ENCODE data around the gene CHCHD6. TPM values are rescaled to one million over a fixed set of nuclear protein-coding genes. Genes with fewer than 3 reads are reported as not detected.

Gene CHCHD6
- total RNA-seq, 2 experiments from 2014 or later, result 16.6 to 21.2 TPM

DNA sequence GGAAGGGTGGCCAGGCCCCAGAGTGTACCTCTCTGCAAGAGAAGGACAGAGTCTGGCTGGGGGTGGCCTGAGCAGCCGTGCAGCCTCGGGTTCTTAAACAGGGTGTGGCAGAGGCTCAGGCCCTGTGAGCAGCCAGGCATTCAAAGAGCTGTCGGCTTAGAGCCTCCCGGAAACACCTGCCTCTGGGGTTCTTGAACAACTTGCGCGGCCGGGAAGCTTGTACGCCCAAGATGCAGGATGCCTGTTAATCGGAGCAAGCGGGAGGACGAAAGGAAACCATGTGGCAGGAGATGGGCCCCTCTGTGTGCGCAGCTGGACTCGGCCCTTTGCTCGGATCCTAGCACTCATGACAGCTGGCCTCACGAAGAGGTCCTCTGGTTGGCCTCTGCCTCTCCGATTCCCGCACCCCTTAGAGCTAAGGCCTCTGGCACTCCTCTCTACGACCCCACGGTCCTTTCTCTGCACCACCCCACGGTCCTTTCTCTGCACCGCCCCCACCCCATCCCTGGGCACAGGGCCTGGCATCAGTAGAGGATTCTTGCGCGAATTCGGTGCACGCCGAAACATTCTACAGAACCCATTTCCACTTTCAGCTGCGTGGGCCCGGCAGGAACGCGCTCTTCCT lies 25.2 kb upstream of the CHCHD6 start:
- TF ChIP-seq, protein P1, sequence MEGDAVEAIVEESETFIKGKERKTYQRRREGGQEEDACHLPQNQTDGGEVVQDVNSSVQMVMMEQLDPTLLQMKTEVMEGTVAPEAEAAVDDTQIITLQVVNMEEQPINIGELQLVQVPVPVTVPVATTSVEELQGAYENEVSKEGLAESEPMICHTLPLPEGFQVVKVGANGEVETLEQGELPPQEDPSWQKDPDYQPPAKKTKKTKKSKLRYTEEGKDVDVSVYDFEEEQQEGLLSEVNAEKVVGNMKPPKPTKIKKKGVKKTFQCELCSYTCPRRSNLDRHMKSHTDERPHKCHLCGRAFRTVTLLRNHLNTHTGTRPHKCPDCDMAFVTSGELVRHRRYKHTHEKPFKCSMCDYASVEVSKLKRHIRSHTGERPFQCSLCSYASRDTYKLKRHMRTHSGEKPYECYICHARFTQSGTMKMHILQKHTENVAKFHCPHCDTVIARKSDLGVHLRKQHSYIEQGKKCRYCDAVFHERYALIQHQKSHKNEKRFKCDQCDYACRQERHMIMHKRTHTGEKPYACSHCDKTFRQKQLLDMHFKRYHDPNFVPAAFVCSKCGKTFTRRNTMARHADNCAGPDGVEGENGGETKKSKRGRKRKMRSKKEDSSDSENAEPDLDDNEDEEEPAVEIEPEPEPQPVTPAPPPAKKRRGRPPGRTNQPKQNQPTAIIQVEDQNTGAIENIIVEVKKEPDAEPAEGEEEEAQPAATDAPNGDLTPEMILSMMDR (IDR thresholded peaks at IDR 0.05), result no peak
- H3K4me3 Mint-ChIP-seq, result no peak overlapping the region
- H3K27ac Mint-ChIP-seq, result no peak overlapping the region
- H3K9me3 Mint-ChIP-seq, result no peaks in the 10 kb centered on the region
- ChIA-PET POLR2A (no interaction called here), CTCF (interaction anchor here (0.7 to 3.6 kb wide), 20 partner anchors 10 to 868 kb away, joined by 3 to 21 read pairs (median 5); partner anchors contain the start of genes CHCHD6, PLXNA1 and ZXDC)
- DNase-seq, result no peak
- peaks cover 3% of the 10 kb centered on the region for H3K4me1 Mint-ChIP-seq (ENCODE audit: low read depth)
- H3K27me3 Mint-ChIP-seq, result peaks cover 5% of the 10 kb centered on the region
- H3K36me3 Mint-ChIP-seq (ENCODE audit: low read depth), result no peaks in the 10 kb centered on the region
- intact Hi-C loops (cut with micrococcal nuclease), result loop anchor here (5.0 to 10.0 kb wide), 3 partner anchors 303 to 863 kb away; partner anchors contain the start of gene PLXNA1
- ATAC-seq, result peak; percentile 24

DNA sequence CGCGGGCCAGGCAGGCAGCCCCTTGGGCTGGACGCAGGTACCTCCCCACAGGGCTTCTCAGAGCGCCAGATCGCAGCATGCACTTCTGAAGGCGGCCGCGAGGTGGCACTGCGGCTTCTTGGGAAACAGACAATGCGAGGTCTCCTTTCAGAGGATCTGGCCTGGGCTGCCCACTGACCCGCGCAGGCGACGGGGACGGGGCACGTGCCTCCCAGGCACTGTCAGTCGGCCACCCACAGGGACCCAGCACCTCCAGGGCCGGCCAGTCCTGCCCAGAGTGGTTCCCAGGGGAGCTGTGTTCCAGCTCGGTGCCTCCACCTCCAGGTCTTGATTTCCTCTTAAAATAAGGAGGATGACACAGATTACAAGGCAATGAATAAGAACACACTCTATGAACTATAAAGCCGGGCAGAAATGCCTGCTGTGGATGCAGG lies 24.7 kb upstream of the CHCHD6 start:
- TF ChIP-seq, protein P1 (IDR thresholded peaks at IDR 0.05), result peak; percentile 97
- DNase-seq (peak; percentile 86), ATAC-seq (peak; percentile 90)
- ChIA-PET POLR2A (no interaction called here), CTCF (interaction anchor here (0.7 to 3.6 kb wide), 24 partner anchors 8 to 873 kb away, joined by 3 to 21 read pairs (median 5); partner anchors contain the start of genes CHCHD6, PLXNA1 and ZXDC)
- Mint-ChIP-seq H3K9me3 (no peaks in the 10 kb centered on the region), H3K36me3 (ENCODE audit: low read depth) (no peaks in the 10 kb centered on the region), H3K4me1 (ENCODE audit: low read depth) (peaks cover 3% of the 10 kb centered on the region), H3K27ac (no peak overlapping the region), H3K27me3 (peaks cover 5% of the 10 kb centered on the region), H3K4me3 (no peak overlapping the region)
- intact Hi-C loops (cut with micrococcal nuclease), result loop anchor here (5.0 to 10.0 kb wide), 3 partner anchors 303 to 863 kb away; partner anchors contain the start of gene PLXNA1

DNA sequence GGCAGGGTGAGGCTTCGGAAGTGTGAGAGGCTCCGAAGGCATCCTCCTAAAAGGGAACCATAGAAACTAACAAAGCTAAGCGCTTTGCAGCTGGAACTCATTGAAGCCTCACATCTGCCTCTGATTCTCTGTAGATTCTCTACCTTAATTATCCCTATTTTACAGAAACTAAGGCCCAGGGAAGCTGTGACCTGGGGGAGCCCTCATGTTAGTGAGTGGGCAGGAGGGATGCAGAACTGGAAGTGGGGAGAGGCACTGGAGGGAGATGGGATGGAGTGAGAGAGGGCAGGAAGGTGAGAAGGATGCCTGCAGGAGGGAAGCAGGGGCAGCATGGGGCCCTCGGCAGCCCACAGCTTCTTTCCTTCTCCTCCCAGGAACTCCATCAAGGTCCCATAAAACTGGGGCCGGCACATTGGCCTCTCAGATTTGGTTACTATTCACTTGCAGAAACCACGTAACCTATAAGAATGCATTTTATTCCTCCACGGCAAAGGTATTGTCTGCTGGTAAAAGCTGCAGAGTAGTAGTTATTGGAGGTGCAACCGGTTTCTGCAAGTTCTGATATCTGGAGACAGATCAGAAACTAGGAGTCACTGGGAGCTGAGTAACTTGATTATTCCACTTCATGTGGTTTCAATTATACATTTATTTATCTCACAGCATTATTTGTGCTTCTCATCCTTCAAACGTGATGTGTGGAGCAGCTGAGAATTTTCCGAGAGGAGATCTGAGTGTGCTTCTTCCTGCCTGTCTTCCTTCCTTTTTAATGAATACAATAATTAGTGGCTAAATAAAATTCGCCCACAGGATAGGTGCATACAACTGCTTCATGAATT lies 24.0 kb upstream of the CHCHD6 start:
- Mint-ChIP-seq H3K4me3 (no peak overlapping the region), H3K4me1 (ENCODE audit: low read depth) (peaks cover 3% of the 10 kb centered on the region), H3K27me3 (peaks cover 5% of the 10 kb centered on the region), H3K36me3 (ENCODE audit: low read depth) (no peaks in the 10 kb centered on the region), H3K27ac (no peak overlapping the region), H3K9me3 (no peaks in the 10 kb centered on the region)
- ChIA-PET POLR2A (no interaction called here), CTCF (interaction anchor here (0.7 to 3.6 kb wide), 18 partner anchors 9 to 872 kb away, joined by 3 to 21 read pairs (median 6); partner anchors contain the start of genes CHCHD6, PLXNA1 and ZXDC)
- intact Hi-C loops (cut with micrococcal nuclease), result loop anchor here (5.0 to 10.0 kb wide), 3 partner anchors 302 to 862 kb away; partner anchors contain the start of gene PLXNA1
- no peak for ATAC-seq
- TF ChIP-seq, protein P1 (IDR thresholded peaks at IDR 0.05), result no peak
- DNase-seq, result no peak

DNA sequence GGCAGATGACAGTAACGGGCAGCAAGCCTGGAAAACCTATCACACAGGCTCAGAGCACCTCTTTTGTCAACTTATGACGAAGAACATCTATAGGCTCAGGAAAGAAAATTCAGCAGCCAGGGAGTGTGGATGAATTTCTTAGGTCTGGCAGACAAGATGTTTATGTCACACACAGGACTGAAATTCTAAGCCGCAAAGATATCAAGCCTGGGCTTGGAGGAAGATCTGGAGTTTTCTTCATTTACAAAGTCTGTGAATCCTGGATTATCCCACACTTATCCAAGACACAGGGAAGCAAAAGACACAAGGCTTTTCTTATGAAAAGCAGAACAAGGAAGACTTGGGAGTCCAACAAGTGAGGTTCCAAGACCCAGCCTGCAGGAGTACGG lies 23.4 kb upstream of the CHCHD6 start:
- peaks cover 3% of the 10 kb centered on the region for H3K4me1 Mint-ChIP-seq (ENCODE audit: low read depth)
- POLR2A ChIA-PET, result no interaction called here
- no peaks in the 10 kb centered on the region for H3K36me3 Mint-ChIP-seq (ENCODE audit: low read depth)
- no peak overlapping the region for H3K4me3 Mint-ChIP-seq
- H3K9me3 Mint-ChIP-seq, result no peaks in the 10 kb centered on the region
- DNase-seq, result no peak
- intact Hi-C loops (cut with micrococcal nuclease), result no loop called here
- peaks cover 5% of the 10 kb centered on the region for H3K27me3 Mint-ChIP-seq
- ATAC-seq, result no peak
- TF ChIP-seq, protein P1 (IDR thresholded peaks at IDR 0.05), result no peak
- H3K27ac Mint-ChIP-seq, result no peak overlapping the region
- CTCF ChIA-PET, result interaction anchor here (1.0 to 3.6 kb wide), 11 partner anchors 21 to 867 kb away, joined by 3 to 21 read pairs (median 6); partner anchors contain the start of gene CHCHD6

Measured in activated CD8-positive, alpha-beta T cell treated with anti-CD3 and anti-CD28 coated beads for 36 hours (primary cell).